Hematopoietic multipotent progenitor cell treated with erythropoietin and hydrocortisone succinate and interleukin-3 and kit ligand, for 17 days (in vitro differentiated cells): Measurements from ENCODE around the gene LRRC4B.
"Not testable (repeated sequence)": the region's sequence is repeated elsewhere in the genome, so short reads cannot be mapped to it uniquely, and the experiment has no call there.

Source experiments
- DNase-seq: peaks from one replicate; pipeline ENCODE4 v3.0.0-alpha.2; 2015; ENCODE audit warnings: low spot score

Gene LRRC4B

DNA sequence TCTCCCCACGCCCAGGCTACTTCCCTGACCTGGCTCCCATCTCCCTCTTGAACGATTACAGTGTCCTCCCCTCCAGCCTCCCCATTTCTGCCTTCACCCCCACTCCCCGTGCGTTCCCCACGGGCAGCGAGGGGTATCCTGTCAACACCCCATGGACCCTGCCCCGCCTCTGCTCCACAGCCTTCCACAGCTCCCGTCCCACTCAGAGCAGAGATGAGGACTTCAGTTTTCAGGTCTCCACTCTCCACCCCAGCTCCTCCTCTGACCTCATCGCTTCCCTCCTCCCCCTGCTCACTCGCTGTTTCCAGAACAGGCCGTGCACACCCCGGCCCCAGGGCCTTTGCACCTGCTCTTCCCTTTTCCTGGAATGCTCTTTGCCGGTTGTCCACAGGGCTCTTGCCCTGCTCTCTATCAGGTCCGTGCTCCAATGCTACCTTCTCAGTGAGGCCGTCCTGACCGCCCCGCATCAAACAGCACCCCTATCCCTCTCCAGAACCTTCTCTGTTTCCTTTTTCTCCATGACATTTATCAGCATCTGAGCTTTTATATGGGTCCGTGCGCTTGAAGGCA, 15.0 kb downstream of the LRRC4B start:
- DNase-seq: no peak

- DNase-seq: no peak
Measured at GRCh38 chr19:50552540-50552939, 15.7 kb downstream of the LRRC4B start.

DNA sequence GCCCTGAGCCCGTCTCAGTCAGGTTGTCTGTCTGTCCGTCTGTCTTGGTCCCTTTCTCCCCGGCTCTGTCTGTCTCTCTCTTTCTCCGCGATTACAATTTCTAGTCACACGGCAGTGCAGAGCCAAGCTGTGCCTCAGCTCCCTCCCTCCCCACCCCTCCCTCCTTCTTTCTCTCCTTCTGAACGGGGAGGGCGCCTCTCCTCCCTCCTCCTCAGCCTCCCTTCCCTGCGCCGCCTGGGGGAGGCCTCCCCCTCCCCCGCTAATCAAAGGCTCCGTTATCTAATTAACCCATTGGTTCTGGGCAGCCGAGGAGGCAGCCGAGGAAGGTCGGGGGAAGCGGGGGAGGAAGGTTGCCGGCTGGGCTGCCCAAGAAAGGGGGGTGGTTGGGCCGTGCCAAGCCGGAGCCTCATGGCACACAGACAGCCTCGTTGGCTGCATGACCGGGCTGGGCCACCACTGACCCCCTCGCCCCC, 16.5 kb downstream of the LRRC4B start:
- DNase-seq: no peak

GRCh38 chr19:50551034-50551714, 17.1 kb downstream of the LRRC4B start:
- DNase-seq: no peak

- DNase-seq: no peak
Measured at GRCh38 chr19:50550594-50550966, 17.7 kb downstream of the LRRC4B start.

DNA sequence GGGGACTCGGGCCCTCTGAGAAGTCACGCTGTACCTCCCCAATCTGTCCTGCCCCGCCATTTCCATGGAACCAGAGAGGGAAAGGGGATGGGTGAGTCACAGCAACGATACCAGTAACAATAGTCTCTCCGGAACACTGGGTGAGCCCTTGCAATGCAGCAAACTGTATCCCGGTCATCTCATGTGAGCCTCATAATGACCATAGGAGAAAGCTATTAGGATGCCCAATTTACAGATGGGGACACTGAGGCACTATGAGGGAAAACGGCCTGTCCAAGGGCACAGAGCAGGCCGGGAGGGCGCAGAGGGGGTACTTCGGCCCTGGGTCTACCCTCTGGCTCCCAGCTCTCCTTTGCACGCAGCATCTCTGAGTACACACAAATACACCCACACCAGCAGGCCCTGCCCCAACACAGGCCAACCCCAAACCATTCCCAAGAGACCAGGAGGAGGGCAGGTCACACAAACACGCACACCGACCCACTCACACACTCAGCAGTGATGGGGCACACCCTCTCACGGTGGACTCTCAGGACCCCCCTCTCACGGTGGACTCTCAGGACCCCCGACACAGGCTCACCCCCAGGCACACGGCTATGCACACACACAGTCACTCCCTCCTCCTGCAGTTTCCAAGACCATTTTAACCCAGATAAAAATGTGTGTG, 18.2 kb downstream of the LRRC4B start:
- DNase-seq: no peak

- DNase-seq: no peak
Measured at GRCh38 chr19:50549059-50549926, 18.9 kb downstream of the LRRC4B start.

GRCh38 chr19:50548191-50549058, 19.8 kb downstream of the LRRC4B start:
- DNase-seq: no peak

- no peak for DNase-seq
Measured at GRCh38 chr19:50547385-50548190, 20.6 kb downstream of the LRRC4B start.

DNA sequence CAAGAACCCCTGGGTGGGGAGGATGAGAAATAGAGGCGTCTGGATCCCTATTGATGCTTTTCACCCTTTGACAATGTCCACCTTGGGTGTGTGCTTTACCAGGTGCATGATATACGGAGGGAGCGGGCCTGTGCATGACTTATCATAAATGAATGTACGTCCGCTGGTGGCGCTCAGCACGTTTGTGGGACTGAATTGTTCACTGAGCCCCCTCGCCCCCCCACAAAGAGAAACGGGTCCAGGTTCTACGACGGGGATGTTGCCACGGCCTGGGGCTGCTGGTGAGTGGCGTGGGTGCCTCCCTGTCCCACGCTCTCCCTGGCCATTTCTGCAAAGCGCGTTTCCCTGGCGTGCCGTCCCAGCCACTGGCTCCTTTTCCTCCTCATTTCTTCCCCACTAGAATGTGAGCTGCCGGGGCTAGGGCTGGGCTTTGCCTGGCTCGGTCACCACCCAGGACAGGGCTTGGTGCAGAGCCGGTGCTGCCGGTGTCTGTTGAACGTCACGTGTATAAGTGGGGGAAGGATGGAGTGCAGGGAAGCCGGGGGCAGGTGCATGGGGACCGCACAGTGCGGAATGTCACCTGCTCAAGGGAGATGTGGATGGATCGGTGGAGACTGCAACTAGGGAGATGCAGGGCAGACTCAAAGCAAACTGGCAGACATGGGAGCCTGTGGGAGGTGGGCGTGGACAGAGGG, 21.6 kb downstream of the LRRC4B start:
- no peak for DNase-seq

GRCh38 chr19:50542943-50543342, 25.3 kb downstream of the LRRC4B start:
- DNase-seq: no peak

DNA sequence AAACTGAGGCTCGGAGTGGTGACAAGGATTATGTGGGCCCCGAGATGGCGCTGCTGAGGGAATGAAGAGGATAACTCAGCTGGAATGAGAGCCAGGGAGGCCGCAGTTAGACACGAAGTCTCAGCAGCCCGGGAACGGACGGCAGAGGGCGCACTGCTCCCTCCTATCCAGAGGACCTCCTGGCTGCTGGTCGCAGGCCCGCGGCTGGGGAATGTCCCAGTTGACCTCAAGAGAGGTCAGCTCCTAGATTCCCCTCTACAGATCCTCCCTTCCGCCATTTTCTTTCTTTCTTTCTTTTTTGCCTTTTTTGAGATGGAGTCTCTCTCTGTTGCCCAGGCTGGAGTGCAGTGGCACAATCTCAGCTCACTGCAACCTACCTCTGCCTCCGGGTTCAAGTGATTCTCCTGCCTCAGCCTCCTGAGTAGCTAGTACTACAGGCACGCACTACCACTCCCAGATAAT, 30.4 kb downstream of the LRRC4B start:
- peak; percentile 54 for DNase-seq

GRCh38 chr19:50537306-50537685, 30.9 kb downstream of the LRRC4B start:
- DNase-seq: no peak

- DNase-seq: no peak
Measured at GRCh38 chr19:50536662-50537305, 31.5 kb downstream of the LRRC4B start.

- no peak for DNase-seq
Measured at GRCh38 chr19:50535672-50536187, 32.5 kb downstream of the LRRC4B start.

DNA sequence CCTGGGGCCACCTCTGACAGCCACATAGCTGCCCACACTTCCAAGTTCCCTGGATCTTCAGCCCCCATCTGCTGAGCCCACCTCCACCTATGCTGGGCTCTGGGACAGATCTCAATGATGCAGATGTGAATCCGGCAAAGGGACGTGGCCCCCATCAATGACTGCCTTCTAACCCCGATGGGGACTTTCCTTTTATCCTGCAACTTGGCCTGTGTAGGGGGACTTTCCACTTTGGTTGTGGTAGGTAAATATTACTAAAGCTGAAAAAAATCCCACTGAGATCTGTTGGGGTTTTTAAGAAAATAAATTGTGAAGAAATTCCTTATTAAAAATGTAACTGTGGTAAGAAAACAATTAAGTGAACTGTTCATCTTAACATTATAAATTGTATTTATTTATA, 33.8 kb downstream of the LRRC4B start:
- DNase-seq: no peak

DNA sequence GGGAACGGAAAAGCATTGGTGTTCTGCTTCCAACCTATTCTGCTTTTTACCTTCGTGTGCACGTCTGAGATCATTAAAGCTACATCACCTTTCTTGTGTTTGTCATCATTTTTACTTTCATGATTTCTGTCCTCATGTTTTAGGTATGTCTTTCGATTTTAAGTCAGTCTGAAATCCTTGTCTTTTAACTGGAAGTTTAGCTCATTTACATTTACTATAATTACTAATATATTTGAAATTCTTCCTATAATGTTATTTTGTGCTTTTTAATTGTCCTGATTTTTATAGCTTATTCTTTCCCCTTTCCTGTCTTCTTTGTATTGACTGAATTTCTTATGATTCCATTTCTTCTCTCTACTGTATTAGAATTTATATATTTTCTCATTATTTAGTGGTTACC, 35.3 kb downstream of the LRRC4B start:
- DNase-seq: no peak

- DNase-seq: no peak
Measured at GRCh38 chr19:50531171-50531612, 37.0 kb downstream of the LRRC4B start.

DNA sequence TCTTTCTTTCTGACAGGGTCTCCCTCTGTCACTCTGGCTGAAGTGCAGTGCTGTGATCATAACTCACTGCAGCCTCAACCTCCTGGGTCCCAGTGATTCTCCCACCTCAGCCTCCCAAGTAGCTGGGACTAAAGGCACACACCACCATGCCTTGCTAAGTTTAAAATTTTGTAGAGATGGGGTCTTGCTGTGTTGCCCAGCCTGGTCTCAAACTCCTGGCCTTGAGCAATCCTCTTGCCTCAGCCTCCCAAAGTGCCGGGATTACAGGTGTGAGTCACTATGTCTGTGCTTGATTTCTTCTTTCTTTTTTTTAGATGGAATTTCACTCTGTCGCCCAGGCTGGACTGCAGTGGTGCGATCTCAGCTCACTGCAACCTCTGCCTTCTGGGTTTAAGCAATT, 40.2 kb downstream of the LRRC4B start:
- not testable (repeated sequence) for DNase-seq
